DOHH2 (cell line): Measurements from ENCODE around the gene PPP1R12A.

Source experiments
- H3F3A ChIP-seq: fragments of 200-600 bp; sonication (generic), shearing (Covaris generic); 2 replicates; pipeline ENCODE4 v1.6.0; 2016; ENCODE audit warnings: antibody characterized with exemption, mild to moderate bottlenecking; ENCODE audit not compliant: control insufficient read depth, insufficient read depth
- H3K27ac ChIP-seq: fragments of 200-600 bp; sonication (generic); 2 replicates; pipeline ENCODE4 v1.5.1; 2014; ENCODE audit warnings: low read depth, mild to moderate bottlenecking, low read length, moderate library complexity
- H3K27me3 ChIP-seq: fragments of 200-600 bp; sonication (generic); 2 replicates; pipeline ENCODE4 v1.6.1; 2014; ENCODE audit warnings: mild to moderate bottlenecking, low read length, mixed read lengths; ENCODE audit not compliant: control insufficient read depth
- H3K36me3 ChIP-seq: fragments of 200-600 bp; sonication (generic); 2 replicates; pipeline ENCODE4 v1.6.1; 2014; ENCODE audit warnings: mild to moderate bottlenecking, low read length, moderate library complexity, mixed read lengths; ENCODE audit not compliant: control insufficient read depth
- H3K4me1 ChIP-seq: fragments of 200-600 bp; sonication (generic); 2 replicates; pipeline ENCODE4 v1.6.1; 2014; ENCODE audit warnings: mild to moderate bottlenecking, low read length, mixed read lengths; ENCODE audit not compliant: control insufficient read depth
- H3K4me2 ChIP-seq: fragments of 200-600 bp; sonication (generic); 2 replicates; pipeline ENCODE4 v1.6.0; 2014; ENCODE audit warnings: mild to moderate bottlenecking, low read length, moderate library complexity
- H3K4me3 ChIP-seq: fragments of 200-600 bp; sonication (generic); 2 replicates; pipeline ENCODE4 v1.5.1; 2014; ENCODE audit warnings: mild to moderate bottlenecking, low read length, mixed read lengths
- H3K79me2 ChIP-seq: fragments of 200-600 bp; sonication (generic); 2 replicates; pipeline ENCODE4 v1.6.1; 2014; ENCODE audit warnings: mild to moderate bottlenecking, low read length, mixed read lengths; ENCODE audit not compliant: control insufficient read depth
- H3K9me2 ChIP-seq: fragments of 200-600 bp; sonication (generic); replicated peaks from 2 replicates; pipeline ENCODE4 v1.6.1; 2014; ENCODE audit warnings: mild to moderate bottlenecking, low read length, mixed read lengths; ENCODE audit not compliant: control insufficient read depth
- H3K9me3 ChIP-seq: fragments of 200-600 bp; sonication (generic); 2 replicates; pipeline ENCODE4 v1.6.1; 2014; ENCODE audit warnings: antibody characterized with exemption, low read length, mixed read lengths; ENCODE audit not compliant: control insufficient read depth, insufficient read depth
- H4K20me1 ChIP-seq: fragments of 200-600 bp; sonication (generic); 2 replicates; pipeline ENCODE4 v1.6.0; 2014; ENCODE audit warnings: low read depth, mild to moderate bottlenecking, antibody characterized with exemption, low read length, moderate library complexity; ENCODE audit not compliant: control insufficient read depth, insufficient read depth
- CTCF ChIP-seq: fragments of 200-600 bp; sonication (generic); IDR thresholded peaks from one replicate; pipeline ENCODE4 v1.5.1; 2014; ENCODE audit warnings: antibody characterized with exemption, mild to moderate bottlenecking, low read depth, low read length; ENCODE audit not compliant: poor library complexity, severe bottlenecking
- EZH2phosphoT487 ChIP-seq: fragments of 200-600 bp; sonication (generic); IDR thresholded peaks from 2 replicates; pipeline ENCODE4 v1.6.1; 2017; ENCODE audit warnings: borderline replicate concordance, mild to moderate bottlenecking, antibody characterized with exemption, low read length, moderate library complexity, mixed read lengths

PPP1R12A gene

GRCh38 chr12:79887890-79888289 lies 47.0 kb downstream of the PPP1R12A start:
- Histone ChIP-seq H3K4me3 (no peak overlapping the region), H3K4me2 (no peak overlapping the region), H3K36me3 (no peaks in the 10 kb centered on the region), H3K79me2 (peaks cover 93% of the 10 kb centered on the region), H3K4me1 (peaks cover 5% of the 10 kb centered on the region), H3K27me3 (no peaks in the 10 kb centered on the region), H3K9me2 (no peaks in the 10 kb centered on the region), H4K20me1 (peaks cover 24% of the 10 kb centered on the region), H3F3A (peaks cover 2% of the 10 kb centered on the region; the same call in 1 of the 2 replicates), H3K9me3 (no peaks in the 10 kb centered on the region), H3K27ac (no peak overlapping the region)
- TF ChIP-seq CTCF = no peak
- no peak for TF ChIP-seq EZH2phosphoT487

- Histone ChIP-seq H4K20me1 (peaks cover 24% of the 10 kb centered on the region), H3F3A (peaks cover 2% of the 10 kb centered on the region; the same call in 1 of the 2 replicates), H3K79me2 (peaks cover 97% of the 10 kb centered on the region), H3K4me2 (no peak overlapping the region), H3K9me3 (no peaks in the 10 kb centered on the region), H3K27ac (no peak overlapping the region), H3K4me1 (peaks cover 5% of the 10 kb centered on the region), H3K9me2 (no peaks in the 10 kb centered on the region), H3K27me3 (no peaks in the 10 kb centered on the region), H3K4me3 (no peak overlapping the region), H3K36me3 (no peaks in the 10 kb centered on the region)
- peak; percentile 72 for TF ChIP-seq CTCF
- TF ChIP-seq EZH2phosphoT487 = no peak
These were observed 47.9 kb downstream of the PPP1R12A start for GRCh38 chr12:79886917-79887519.

- H3K27ac ChIP-seq = no peak overlapping the region
- peaks cover 2% of the 10 kb centered on the region; the same call in 1 of the 2 replicates for H3F3A ChIP-seq
- TF ChIP-seq EZH2phosphoT487 = no peak
- no peak for TF ChIP-seq CTCF
- H3K4me1 ChIP-seq = peaks cover 5% of the 10 kb centered on the region
- H3K27me3 ChIP-seq = no peaks in the 10 kb centered on the region
- H3K9me2 ChIP-seq = no peaks in the 10 kb centered on the region
- no peak overlapping the region for H3K4me2 ChIP-seq
- no peaks in the 10 kb centered on the region for H3K36me3 ChIP-seq
- H3K9me3 ChIP-seq = no peaks in the 10 kb centered on the region
- H4K20me1 ChIP-seq = peaks cover 21% of the 10 kb centered on the region
- H3K4me3 ChIP-seq = no peak overlapping the region
- H3K79me2 ChIP-seq = peaks cover 98% of the 10 kb centered on the region
These were observed 48.9 kb downstream of the PPP1R12A start for GRCh38 chr12:79885911-79886490.
